HG03439 (cell line): ENCODE results near the gene PGM2.
"Not testable (repeated sequence)": the region's sequence is repeated elsewhere in the genome, so short reads cannot be mapped to it uniquely, and the experiment has no call there.

Source experiments
- ATAC-seq: cut with Tn5 transposase; IDR thresholded peaks from one replicate; pipeline ENCODE4 v1.9.1; 2021; ENCODE audit warnings: mild to moderate bottlenecking, moderate library complexity; ENCODE audit not compliant: unreplicated experiment

The PGM2 gene

GRCh38 chr4:37816719-37817118 is 9.8 kb upstream of the PGM2 start:
- no peak for ATAC-seq

DNA sequence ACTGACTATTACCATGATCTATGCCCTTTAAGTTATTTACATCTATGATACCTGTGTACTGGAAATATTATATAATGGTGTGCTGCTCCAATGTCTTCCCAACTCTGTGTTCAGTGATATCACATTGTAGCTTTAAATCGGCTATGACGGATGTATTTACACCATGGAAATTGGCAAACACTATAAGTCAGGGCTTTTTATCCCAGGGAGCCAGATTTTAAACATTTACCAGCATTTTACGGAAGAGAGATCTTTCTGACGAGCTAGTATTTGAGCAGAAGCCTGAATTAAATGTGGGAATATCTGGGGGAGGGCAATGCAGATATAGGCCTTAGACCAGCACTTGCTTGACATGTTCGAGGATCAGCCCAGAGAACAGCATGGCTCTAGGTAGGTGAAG is 7.7 kb upstream of the PGM2 start:
- ATAC-seq = no peak

- not testable (repeated sequence) for ATAC-seq
Observed at GRCh38 chr4:37820458-37820857, 6.0 kb upstream of the PGM2 start.

DNA sequence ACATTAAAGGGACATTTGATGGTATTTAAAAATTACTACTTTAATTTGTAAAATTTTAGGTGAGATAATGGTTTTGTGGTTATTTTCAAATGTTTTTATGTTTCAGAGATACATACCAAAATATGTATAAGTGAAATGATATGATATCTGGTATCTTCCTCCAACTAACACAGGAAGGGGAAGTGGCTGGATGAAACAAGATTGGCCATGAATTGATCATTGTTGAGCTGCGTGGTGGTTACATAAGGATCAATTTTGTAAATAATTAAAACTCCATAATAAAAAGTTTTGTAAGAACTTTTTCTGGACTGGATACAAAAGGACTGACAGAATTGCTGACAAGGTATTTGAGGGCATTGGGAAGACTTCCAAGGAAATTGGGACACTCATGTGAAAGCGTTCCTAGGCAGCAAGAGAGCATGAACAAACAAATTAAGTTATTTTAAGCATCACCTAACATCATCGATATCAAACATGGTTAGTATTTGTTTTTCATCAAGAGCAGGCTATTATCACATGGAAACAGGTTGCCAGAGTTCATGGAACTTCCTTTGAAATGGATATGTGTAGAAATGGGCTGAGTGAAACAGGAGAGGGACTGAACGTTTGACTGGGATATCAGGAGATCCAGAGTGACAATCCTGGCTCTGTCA is 4.4 kb upstream of the PGM2 start:
- ATAC-seq = no peak

GRCh38 chr4:37825501-37825900 is 985 bp upstream of the PGM2 start:
- not testable (repeated sequence) for ATAC-seq

DNA sequence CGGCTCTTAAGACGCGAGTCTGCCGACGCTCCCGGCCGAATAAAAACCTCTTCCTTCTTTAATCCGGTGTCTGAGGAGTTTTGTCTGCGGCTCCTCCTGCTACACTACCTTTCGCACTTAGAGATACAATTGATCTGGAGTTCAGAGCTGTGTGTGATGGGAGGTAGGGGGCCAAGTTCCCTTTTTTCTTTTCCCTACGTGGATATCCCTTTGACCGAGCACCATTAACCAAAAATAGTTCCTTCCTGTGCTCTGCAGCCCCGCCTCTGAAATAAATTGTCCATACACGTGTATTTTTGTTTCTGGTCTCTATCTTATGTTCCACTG is 555 bp upstream of the PGM2 start:
- peak; percentile 19 for ATAC-seq

DNA sequence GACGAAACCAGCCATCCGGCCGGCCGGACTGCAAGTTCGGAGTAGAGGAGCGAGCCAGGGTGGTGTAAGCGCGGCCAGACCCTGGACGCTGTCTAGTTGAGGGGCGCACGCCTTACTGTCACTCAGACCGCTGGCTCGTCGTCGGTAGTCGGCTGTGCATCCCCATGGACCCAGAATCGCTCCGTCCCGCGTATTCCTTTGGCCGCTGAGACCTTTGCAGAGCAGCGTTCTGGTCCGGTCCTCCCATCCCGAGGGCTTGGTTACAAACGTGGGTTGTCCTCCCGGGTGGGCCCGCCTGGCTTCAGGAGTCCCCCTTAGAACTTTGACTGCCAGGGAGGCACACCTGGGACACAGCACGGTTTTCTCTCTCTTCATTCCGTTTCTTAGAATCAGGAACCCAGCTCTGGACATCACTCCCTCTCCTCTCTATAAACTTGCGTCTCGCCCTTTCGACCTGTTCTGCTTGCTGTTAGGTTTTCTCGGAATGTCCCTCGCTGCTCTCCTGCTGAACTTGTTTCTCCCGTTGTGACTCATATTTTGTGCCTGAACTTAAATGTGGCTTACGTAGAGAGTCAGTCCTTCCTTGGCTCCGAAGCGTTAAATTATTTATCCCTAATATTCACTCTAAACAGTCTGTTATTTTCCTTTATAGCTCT is 672 bp downstream of the PGM2 start:
- peak; percentile 39 for ATAC-seq

- no peak for ATAC-seq
Observed at GRCh38 chr4:37827802-37828321, 1.4 kb downstream of the PGM2 start.

GRCh38 chr4:37828843-37829242 is 2.4 kb downstream of the PGM2 start:
- no peak for ATAC-seq

GRCh38 chr4:37830640-37831039 is 4.2 kb downstream of the PGM2 start:
- no peak for ATAC-seq

DNA sequence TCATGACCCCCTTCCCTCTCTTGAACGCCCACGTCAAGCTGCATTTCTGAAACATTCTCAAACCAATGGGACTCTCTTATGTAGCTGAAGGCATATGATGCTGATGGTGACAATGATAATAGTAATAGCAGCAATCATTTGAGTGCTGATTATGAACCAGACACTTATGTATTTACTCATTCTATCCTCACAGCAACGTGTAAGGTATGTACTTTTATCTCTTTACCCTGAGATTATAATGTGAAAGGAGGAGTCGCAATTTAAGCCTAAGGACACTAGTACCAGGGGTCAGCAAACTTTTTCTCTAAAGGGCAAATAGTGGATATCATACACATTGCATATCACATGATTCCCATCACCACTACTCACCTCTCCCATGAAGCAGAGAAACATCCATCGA is 8.5 kb downstream of the PGM2 start:
- no peak for ATAC-seq

DNA sequence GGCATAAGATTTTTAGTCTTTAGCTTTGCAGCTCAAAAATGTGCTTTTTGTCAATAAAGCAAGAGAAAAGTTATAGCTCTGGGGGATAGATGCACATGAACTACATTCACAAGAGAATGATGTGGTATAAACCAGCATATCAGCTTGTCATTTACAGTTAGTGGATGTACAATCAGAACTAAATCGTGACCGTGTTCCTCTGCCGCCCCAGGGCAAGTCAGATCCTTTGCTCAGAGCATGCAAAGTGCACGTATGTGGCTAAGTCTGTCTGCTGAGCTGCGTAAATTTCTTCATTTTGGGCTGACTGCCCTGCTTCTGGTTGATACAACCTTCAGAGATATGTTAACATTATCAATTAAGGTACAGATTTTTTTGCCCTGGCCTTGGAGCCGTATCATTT is 9.3 kb downstream of the PGM2 start:
- ATAC-seq = no peak

GRCh38 chr4:37836274-37836673 is 9.8 kb downstream of the PGM2 start:
- no peak for ATAC-seq

- ATAC-seq = no peak
Observed at GRCh38 chr4:37836838-37837440, 10.5 kb downstream of the PGM2 start.

- no peak for ATAC-seq
Observed at GRCh38 chr4:37837446-37837845, 11.0 kb downstream of the PGM2 start.

- no peak for ATAC-seq
Observed at GRCh38 chr4:37839426-37839825, 12.9 kb downstream of the PGM2 start.

DNA sequence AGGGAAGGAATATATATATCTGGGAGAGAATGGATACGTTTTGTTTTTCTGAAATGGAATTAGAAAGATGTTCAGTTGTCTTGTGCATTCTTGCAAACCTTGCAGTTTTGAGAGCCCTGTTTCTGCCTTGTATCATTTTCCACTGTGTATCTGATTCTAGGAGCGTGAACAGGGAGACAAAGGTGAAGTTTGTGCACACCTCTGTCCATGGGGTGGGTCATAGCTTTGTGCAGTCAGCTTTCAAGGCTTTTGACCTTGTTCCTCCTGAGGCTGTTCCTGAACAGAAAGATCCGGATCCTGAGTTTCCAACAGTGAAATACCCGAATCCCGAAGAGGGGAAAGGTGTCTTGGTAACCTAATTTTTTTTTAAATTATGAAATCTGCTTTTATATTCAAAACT is 17.7 kb downstream of the PGM2 start:
- ATAC-seq = no peak

- ATAC-seq = no peak
Observed at GRCh38 chr4:37845201-37845600, 18.7 kb downstream of the PGM2 start.

DNA sequence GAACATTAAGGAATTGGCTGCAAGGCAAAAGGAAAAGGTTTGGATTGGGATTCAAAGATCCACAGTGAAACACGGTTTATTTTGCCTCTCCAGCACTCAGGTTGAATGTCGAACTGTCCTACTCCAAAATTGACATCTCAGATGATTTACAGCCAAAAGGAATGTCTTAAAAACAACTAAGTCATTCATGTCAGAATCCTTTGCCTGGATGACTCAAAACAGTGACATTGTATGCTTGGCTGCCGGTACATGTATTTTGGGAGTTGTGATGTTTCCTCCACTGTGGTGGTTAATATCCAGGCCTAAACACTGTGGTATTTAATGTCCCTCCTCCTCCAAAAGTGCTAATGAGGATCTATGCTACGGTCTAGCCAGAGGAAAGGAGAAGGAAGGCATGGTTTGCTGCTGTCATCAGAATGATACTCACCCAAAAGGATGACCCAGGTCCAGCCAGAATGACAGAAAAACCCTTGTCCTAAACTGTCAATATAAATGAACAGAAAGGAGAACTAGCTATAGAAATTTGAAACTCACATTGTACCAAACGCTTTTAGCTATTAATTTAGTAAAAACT is 20.9 kb downstream of the PGM2 start:
- no peak for ATAC-seq

DNA sequence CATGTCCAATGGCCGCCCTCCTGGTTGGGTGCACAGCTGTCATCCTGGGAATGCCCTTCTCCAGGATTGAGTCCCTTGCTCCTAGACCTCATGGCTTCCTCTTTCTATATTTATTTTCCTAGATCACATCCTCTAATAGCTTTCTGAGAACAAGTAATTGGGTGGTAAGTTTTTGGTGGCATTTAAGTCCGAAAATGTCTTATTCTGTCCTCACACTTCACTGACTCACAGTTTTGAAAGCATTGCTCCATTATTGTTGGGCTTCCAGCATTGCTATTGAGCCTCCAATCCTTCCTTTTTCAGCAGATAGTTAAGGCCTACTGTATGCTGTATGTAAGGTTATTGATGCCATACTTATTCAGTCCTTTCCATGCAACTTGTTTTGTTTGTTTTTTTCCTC is 25.9 kb downstream of the PGM2 start:
- ATAC-seq = no peak

- ATAC-seq = no peak
Observed at GRCh38 chr4:37858112-37858511, 31.6 kb downstream of the PGM2 start.

DNA sequence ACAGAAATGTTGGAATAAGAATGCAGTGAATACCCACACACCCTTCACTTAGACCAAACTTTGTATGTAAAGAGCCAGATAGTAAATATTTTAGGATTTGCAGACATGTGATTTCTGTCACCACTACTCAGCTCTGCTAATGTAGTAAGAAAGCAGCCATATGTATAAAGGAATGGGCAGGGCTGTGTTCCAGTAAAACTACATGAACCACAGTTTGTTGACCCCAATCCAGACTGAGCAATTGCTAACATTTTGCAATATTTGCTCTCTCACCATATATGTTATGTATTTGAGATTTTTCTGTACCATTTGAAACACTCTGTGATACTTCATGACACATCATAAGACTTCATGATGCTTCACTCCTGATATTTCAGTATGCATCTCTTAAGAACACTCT is 32.4 kb downstream of the PGM2 start:
- no peak for ATAC-seq
